ENCODE measurements around the gene CDH23.

DNA sequence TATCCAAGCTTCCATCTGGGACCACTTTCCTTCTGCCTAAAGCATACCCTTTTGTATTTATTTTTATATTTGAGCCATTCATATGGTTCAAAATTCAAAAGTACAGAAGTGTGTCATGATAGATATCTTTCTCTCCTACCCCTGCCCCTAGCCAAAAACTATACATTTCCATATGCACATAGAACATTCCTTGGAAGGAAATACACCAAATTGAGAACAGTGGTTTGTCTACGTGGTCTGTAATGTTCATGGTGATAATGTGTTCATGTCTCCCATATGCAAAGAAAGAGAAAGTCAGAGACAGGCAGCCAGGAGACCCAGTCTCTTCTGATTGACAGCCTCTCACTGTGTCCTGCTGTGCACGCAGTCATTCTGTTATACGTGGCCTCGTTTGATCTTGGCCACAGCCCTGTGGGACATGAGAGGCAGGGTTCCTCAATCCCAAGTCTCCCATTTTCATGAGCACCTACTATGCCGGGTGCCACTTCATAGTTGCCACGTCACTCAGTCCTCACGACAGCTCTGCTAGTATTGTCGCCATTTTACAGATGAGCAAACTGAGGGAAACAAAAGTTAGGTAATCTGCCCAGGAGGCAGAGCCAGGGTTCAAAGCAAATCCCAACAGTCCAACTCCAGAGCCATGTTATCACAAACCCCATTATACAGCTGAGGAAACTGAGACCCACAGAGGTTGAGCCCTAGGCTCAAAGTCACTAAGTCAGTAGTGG is 8.0 kb upstream of the CDH23 start:
- TF ChIP-seq, protein P1, sequence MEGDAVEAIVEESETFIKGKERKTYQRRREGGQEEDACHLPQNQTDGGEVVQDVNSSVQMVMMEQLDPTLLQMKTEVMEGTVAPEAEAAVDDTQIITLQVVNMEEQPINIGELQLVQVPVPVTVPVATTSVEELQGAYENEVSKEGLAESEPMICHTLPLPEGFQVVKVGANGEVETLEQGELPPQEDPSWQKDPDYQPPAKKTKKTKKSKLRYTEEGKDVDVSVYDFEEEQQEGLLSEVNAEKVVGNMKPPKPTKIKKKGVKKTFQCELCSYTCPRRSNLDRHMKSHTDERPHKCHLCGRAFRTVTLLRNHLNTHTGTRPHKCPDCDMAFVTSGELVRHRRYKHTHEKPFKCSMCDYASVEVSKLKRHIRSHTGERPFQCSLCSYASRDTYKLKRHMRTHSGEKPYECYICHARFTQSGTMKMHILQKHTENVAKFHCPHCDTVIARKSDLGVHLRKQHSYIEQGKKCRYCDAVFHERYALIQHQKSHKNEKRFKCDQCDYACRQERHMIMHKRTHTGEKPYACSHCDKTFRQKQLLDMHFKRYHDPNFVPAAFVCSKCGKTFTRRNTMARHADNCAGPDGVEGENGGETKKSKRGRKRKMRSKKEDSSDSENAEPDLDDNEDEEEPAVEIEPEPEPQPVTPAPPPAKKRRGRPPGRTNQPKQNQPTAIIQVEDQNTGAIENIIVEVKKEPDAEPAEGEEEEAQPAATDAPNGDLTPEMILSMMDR (IDR thresholded peaks at IDR 0.05; ENCODE audit: low read depth, low read length, poor library complexity, severe bottlenecking), result no peak
- no peak for TF ChIP-seq EZH2phosphoT487 (IDR thresholded peaks at IDR 0.05; ENCODE audit: borderline replicate concordance, low read length)
